Measurements from ENCODE around the gene FGFRL1. TPM values are rescaled to one million over a fixed set of nuclear protein-coding genes. Genes with fewer than 3 reads are reported as not detected.
A peak's percentile ranks its signal among the peaks of the same experiment; 100 is the strongest.

FGFRL1 gene
- total and polyA plus RNA-seq, 4 donors, result 13.4 to 31.1 (median 15.2) TPM

DNA sequence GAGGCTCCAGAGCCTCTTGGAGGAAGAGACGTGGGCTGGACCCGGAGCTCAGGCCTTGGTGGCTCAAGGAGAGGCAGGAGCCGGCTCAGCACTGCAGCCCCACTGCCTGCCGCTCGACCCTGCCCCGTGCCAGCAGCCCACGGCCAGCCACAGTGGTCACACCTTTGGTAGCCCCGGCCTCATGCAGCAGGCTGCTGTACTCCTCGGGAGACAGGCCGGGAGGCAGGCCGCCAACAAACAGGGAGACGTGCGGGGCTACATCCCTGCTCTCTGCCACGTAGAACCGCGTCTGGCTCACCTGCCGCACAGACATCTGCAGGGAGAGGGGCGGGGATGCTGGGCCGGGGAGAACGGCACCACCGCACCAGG lies 45.7 kb upstream of the FGFRL1 start:
- Histone ChIP-seq H3K27ac (ENCODE audit: low read depth in 1 of 2, low read length in 1 of 2) (no peak overlapping the region), H3K9ac (ENCODE audit: insufficient read depth in 1 of 2, low read length in 2 of 2) (no peak overlapping the region), H3K36me3 (ENCODE audit: control insufficient read depth in 4 of 4, insufficient read depth in 4 of 4, low read length in 4 of 4) (peaks cover 0 to 57% (median 0%) of the 10 kb centered on the region in 4 donors), H3K27me3 (ENCODE audit: control insufficient read depth in 3 of 3, insufficient read depth in 3 of 3, low read length in 2 of 3) (peaks cover 0 to 9% (median 0%) of the 10 kb centered on the region in 3 donors), H3K4me1 (ENCODE audit: control insufficient read depth in 5 of 5, insufficient read depth in 5 of 5, low read length in 5 of 5) (no peaks in the 10 kb centered on the region), H3K9me3 (ENCODE audit: control insufficient read depth in 4 of 4, insufficient read depth in 3 of 4, low read length in 3 of 4) (no peaks in the 10 kb centered on the region), H3K4me3 (no peak overlapping the region)
- no peak for TF ChIP-seq CTCF (IDR thresholded peaks at IDR 0.05; ENCODE audit: control extremely low read depth, extremely low read depth)
- DNase-seq (no peak), ATAC-seq (ENCODE audit: insufficient read depth, low FRiP score) (no peak)
- 95 to 96% methylated on average over 20 to 21 of the region's 21 CpGs for WGBS, 2 donors

DNA sequence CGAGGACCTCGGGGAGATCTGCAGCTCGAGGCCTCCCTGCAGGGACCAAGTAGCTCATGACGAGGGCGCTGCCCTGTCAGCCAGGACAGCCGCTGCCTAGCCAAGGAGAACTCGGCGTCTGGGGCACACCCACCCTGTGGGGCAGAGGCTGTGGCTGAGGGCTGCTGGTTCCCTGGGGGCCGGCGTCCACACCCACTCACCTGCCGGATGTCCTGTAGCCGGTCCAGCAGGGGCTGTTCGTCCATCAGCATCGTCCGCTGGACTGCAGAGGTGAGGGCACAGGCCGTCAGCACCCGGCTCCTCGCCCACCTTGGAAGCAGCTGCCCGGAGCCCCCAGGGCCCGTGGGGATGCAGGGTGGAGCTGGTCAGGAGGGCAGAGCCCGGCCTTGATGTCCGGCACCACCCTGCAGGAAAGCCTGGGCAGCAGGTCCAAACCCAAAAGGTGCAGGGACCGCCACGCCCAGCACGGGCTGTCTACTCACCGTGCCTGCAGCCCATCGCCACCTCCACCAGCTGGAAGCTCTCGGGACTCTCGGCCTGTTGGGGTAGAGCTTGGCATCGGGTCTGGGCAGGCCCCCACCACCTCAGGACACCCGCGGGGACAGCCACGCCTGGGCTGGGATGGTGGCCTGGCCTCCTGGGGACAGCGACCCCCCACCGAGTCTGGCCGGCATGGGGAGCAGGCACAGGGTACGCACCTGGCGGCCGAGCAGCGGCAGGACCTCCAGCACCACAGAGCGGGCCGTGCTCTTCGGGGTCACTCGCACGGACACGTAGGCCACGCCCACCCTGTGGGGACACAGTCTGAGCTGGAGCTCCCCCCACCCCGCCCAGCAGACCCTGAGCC lies 44.9 kb upstream of the FGFRL1 start:
- Histone ChIP-seq H3K36me3 (ENCODE audit: control insufficient read depth in 4 of 4, insufficient read depth in 4 of 4, low read length in 4 of 4) (peaks cover 0 to 51% (median 0%) of the 10 kb centered on the region in 4 donors), H3K27ac (ENCODE audit: low read depth in 1 of 2, low read length in 1 of 2) (no peak overlapping the region), H3K4me1 (ENCODE audit: control insufficient read depth in 5 of 5, insufficient read depth in 5 of 5, low read length in 5 of 5) (peaks cover 0 to 4% (median 0%) of the 10 kb centered on the region in 5 donors), H3K9me3 (ENCODE audit: control insufficient read depth in 4 of 4, insufficient read depth in 3 of 4, low read length in 3 of 4) (no peaks in the 10 kb centered on the region), H3K9ac (ENCODE audit: insufficient read depth in 1 of 2, low read length in 2 of 2) (no peak overlapping the region), H3K27me3 (ENCODE audit: control insufficient read depth in 3 of 3, insufficient read depth in 3 of 3, low read length in 2 of 3) (peaks cover 0 to 9% (median 0%) of the 10 kb centered on the region in 3 donors), H3K4me3 (no peak overlapping the region)
- TF ChIP-seq CTCF (IDR thresholded peaks at IDR 0.05; ENCODE audit: control extremely low read depth, extremely low read depth), result no peak
- ATAC-seq (ENCODE audit: insufficient read depth, low FRiP score) (no peak), DNase-seq (no peak)
- 92 to 93% methylated on average over 45 to 48 of the region's 48 CpGs for WGBS, 2 donors

DNA sequence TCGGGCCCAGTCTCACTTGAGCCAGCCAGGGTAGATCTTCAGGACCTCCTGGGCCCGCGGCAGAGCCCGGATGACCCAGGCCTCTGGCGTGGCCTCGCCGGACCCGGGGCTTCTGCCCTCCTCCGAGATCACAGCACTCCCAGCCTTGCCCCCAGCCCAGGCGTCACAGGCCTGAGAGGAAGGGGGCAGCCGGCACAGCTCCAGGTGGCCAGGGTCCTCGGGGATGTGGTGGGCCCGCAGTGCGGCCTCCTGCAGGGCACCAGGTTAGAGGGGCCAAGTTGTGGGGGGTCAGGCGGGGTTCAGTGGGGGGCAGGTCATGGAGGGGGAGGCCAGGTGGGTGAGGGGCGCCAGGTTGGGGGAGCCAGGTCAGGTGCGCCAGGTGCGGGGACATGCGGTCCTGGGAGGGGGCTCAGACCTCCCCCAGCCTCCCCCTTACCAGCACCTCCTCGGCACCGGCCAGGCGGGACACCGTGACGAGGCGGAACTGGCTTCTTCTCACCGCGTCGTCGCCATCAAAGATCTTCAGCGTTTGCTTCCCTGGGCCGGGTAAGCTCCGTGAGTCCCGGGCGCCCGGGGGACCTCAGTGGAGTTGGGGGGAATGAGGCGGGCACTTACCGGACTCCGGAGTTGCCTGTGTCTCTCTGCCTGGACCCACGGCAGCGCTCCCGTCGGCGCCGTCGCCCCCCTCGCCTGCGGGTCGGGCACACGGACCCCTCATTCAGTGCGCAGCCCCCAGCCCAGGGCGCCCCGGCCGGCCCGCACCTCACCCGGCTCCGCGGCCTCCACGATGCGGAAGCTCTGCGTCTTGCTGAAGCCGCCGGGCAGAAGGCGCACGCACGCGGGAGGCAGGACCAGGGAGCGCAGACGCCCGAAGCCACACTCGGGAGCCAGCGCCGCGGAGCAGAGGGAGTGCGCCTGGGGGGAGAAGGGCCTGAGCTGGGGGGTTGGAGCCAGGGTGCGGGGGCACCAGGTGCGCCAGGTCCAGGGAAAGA lies 44.0 kb upstream of the FGFRL1 start:
- no peak for ATAC-seq (ENCODE audit: insufficient read depth, low FRiP score)
- DNase-seq, result peak in 1 of 3 donors; percentile 15

More for the DNA sequence above, 44.0 kb upstream of the FGFRL1 start:
- Histone ChIP-seq H3K27ac (ENCODE audit: low read depth in 1 of 2, low read length in 1 of 2) (no peak overlapping the region), H3K27me3 (ENCODE audit: control insufficient read depth in 3 of 3, insufficient read depth in 3 of 3, low read length in 2 of 3) (peaks cover 0 to 9% (median 0%) of the 10 kb centered on the region in 3 donors), H3K36me3 (ENCODE audit: control insufficient read depth in 4 of 4, insufficient read depth in 4 of 4, low read length in 4 of 4) (peaks cover 0 to 41% (median 0%) of the 10 kb centered on the region in 4 donors), H3K4me1 (ENCODE audit: control insufficient read depth in 5 of 5, insufficient read depth in 5 of 5, low read length in 5 of 5) (peaks cover 2 to 13% (median 5%) of the 10 kb centered on the region in 5 donors), H3K4me3 (no peak overlapping the region), H3K9me3 (ENCODE audit: control insufficient read depth in 4 of 4, insufficient read depth in 3 of 4, low read length in 3 of 4) (no peaks in the 10 kb centered on the region), H3K9ac (ENCODE audit: insufficient read depth in 1 of 2, low read length in 2 of 2) (no peak overlapping the region)
- 58 to 62% methylated on average over 65 to 76 of the region's 76 CpGs for WGBS, 2 donors
- TF ChIP-seq CTCF (IDR thresholded peaks at IDR 0.05; ENCODE audit: control extremely low read depth, extremely low read depth), result no peak
